Dendritic cell treated with granulocyte-macrophage colony-stimulating factor and Interleukin-4, amounts not matched to agents 40 ng/mL and 50 ng/mL, for 4 days (primary cell): ENCODE results near the gene SMIM8.

Experiments
- H3K27ac Mint-ChIP-seq: one replicate; pipeline ENCODE4 v1.8.0; 2022; ENCODE audit warnings: mild to moderate bottlenecking, mixed read lengths
- H3K27me3 Mint-ChIP-seq: one replicate; pipeline ENCODE4 v1.8.0; 2022; ENCODE audit warnings: mild to moderate bottlenecking, mixed read lengths
- H3K36me3 Mint-ChIP-seq: one replicate; pipeline ENCODE4 v1.8.0; 2022; ENCODE audit warnings: low read depth, mixed read lengths
- H3K4me1 Mint-ChIP-seq: one replicate; pipeline ENCODE4 v1.8.0; 2022; ENCODE audit warnings: low read depth, mixed read lengths
- H3K4me3 Mint-ChIP-seq: one replicate; pipeline ENCODE4 v1.8.0; 2022; ENCODE audit warnings: mild to moderate bottlenecking, moderate library complexity, mixed read lengths
- H3K9me3 Mint-ChIP-seq: one replicate; pipeline ENCODE4 v1.8.0; 2022; ENCODE audit warnings: mixed read lengths
- intact Hi-C: fragments of 100-400 bp; cut with micrococcal nuclease; formaldehyde crosslinking; loops from one replicate; pipeline ENCODE4 v1.15.0; 2022

Gene SMIM8

GRCh38 chr6:87384038-87384437, 61.6 kb downstream of the SMIM8 start:
- H3K4me1 Mint-ChIP-seq = peaks cover 3% of the 10 kb centered on the region
- no peaks in the 10 kb centered on the region for H3K27me3 Mint-ChIP-seq
- intact Hi-C loops = no loop called here
- no peaks in the 10 kb centered on the region for H3K36me3 Mint-ChIP-seq
- H3K27ac Mint-ChIP-seq = no peak overlapping the region
- no peaks in the 10 kb centered on the region for H3K9me3 Mint-ChIP-seq
- no peak overlapping the region for H3K4me3 Mint-ChIP-seq

- Mint-ChIP-seq H3K27ac (no peak overlapping the region), H3K4me1 (no peaks in the 10 kb centered on the region), H3K27me3 (no peaks in the 10 kb centered on the region), H3K9me3 (no peaks in the 10 kb centered on the region), H3K4me3 (no peak overlapping the region), H3K36me3 (no peaks in the 10 kb centered on the region)
- intact Hi-C loops = no loop called here
Measured at GRCh38 chr6:87384449-87384848, 62.1 kb downstream of the SMIM8 start.

- Mint-ChIP-seq H3K27ac (no peak overlapping the region), H3K4me3 (no peak overlapping the region), H3K36me3 (no peaks in the 10 kb centered on the region), H3K4me1 (no peaks in the 10 kb centered on the region), H3K9me3 (no peaks in the 10 kb centered on the region), H3K27me3 (no peaks in the 10 kb centered on the region)
- intact Hi-C loops = loop anchor here (5.0 to 10.0 kb wide), 4 partner anchors 113 to 1481 kb away; no protein-coding TSS in a partner anchor
Measured at GRCh38 chr6:87391334-87391733, 68.9 kb downstream of the SMIM8 start.
